Erythroblast (primary cell): ENCODE measurements around the gene NCK2.

Experiments
- GATA1 ChIP-seq: IDR thresholded peaks from 2 replicates; pipeline ENCODE4 v1.6.1; 2011; ENCODE audit warnings: low read depth, mild to moderate bottlenecking, control low read depth, low read length, moderate library complexity
- POLR2A ChIP-seq: IDR thresholded peaks from 2 replicates; pipeline ENCODE4 v1.6.1; 2011; ENCODE audit warnings: mild to moderate bottlenecking, low read length

DNA sequence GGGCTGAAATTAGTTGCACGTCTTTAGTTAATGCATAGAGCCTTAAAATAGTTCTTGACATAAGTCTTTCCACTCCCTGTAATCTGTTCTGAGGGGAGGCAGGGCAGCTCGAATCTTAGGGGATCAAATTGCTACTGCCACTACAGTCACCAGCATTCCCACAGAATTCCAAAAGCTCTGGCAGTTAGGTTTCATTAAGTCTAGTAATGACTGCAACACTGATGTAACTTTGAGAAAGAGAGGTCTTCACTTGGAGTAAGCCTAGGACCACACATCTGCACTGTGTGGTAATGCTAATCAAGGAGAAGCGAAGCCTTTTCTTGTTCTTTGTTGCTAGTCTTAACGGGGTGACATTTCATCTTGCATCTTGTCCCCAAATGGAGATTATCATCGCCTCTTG is 19.3 kb upstream of the NCK2 start:
- no peak for TF ChIP-seq POLR2A
- TF ChIP-seq GATA1: no peak
